Stimulated activated CD8-positive, alpha-beta memory T cell treated with anti-CD3 and anti-CD28 coated beads, Interleukin-4, amount 100 ng/mL, for 24 hours (primary cell): ENCODE results near the gene IGFL2.
"Not testable (repeated sequence)": the region's sequence is repeated elsewhere in the genome, so short reads cannot be mapped to it uniquely, and the experiment has no call there.

Source experiments
- DNase-seq: peaks from one replicate; pipeline ENCODE4 v3.0.0-alpha.2; 2020; ENCODE audit warnings: low read depth

The IGFL2 gene

GRCh38 chr19:46142294-46142693, 5.7 kb upstream of the IGFL2 start:
- DNase-seq: no peak

GRCh38 chr19:46144756-46145155, 3.3 kb upstream of the IGFL2 start:
- no peak for DNase-seq

GRCh38 chr19:46147166-46147740, 785 bp upstream of the IGFL2 start:
- no peak for DNase-seq

GRCh38 chr19:46150606-46151005, 2.6 kb downstream of the IGFL2 start:
- DNase-seq: no peak

GRCh38 chr19:46155237-46155636, 7.2 kb downstream of the IGFL2 start:
- no peak for DNase-seq

- no peak for DNase-seq
Measured at GRCh38 chr19:46159418-46160232, 11.6 kb downstream of the IGFL2 start.

DNA sequence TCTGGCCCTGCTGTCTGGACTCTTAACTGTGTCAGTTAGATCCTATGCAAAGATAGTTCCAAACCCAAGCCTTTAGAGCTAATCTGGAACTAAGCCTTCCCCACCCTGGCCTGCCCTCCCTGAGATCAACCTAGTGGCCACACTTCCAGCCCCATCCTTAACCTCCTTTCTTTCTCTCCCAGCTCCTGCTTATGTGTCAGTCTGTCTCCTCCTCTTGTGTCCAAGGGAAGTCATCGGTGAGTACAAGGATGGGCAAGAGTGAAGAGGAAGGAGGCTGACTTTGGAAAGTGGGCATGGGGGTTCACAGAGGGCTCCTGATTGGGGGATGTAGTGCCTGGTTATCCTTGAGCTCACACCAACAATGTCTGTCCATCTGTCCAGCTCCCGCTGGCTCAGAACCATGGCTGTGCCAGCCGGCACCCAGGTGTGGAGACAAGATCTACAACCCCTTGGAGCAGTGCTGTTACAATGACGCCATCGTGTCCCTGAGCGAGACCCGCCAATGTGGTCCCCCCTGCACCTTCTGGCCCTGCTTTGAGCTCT, 12.3 kb downstream of the IGFL2 start:
- DNase-seq: no peak

DNA sequence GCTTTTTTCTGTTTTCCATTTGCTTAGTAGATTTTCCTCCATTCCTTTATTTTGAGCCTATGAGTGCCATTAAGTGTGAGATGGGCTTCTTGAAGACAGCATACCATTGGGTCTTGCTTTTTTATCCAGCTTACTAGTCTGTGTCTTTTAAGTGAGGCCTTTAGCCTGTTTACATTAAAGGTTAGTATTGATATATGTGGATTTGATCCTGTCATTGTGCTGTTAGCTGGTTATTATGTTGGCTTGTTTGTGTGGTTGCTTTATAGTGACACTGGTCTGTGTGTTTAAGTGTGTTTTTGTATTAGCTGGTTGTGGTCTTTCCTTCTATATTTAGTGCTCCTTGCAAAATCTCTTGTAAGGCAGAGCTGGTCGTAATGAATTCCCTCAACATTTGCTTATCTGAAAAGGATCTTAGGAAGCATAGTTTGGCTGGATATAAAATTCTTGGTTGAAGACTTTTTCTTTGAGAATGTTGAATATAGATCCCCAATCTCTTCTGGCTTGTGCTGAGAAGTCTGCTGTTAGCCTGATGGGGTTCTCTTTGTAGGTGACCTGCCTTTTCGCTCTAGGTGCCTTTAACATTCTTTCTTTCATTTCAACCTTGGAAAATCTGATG, 13.7 kb downstream of the IGFL2 start:
- DNase-seq: not testable (repeated sequence)

DNA sequence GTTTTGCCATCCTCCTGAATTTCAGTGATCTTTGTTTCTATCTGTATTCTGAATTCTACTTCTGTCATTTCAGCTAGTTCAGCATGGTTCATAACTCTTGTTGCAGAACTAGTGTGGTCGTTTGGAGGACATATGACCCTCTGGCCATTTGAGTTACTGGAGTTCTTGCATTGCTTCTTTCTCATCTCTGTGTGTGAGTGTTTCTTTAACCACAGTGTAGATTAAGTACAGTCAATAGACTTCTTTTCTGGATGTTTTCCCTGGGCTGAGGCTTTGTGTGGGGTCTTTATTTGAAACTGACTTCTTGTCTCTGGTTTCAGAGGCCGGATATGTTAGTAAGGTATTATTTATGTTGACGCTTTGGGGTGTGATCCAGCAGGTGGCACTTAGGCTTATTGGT, 14.7 kb downstream of the IGFL2 start:
- no peak for DNase-seq

GRCh38 chr19:46173886-46174480, 25.9 kb downstream of the IGFL2 start:
- DNase-seq: no peak

DNA sequence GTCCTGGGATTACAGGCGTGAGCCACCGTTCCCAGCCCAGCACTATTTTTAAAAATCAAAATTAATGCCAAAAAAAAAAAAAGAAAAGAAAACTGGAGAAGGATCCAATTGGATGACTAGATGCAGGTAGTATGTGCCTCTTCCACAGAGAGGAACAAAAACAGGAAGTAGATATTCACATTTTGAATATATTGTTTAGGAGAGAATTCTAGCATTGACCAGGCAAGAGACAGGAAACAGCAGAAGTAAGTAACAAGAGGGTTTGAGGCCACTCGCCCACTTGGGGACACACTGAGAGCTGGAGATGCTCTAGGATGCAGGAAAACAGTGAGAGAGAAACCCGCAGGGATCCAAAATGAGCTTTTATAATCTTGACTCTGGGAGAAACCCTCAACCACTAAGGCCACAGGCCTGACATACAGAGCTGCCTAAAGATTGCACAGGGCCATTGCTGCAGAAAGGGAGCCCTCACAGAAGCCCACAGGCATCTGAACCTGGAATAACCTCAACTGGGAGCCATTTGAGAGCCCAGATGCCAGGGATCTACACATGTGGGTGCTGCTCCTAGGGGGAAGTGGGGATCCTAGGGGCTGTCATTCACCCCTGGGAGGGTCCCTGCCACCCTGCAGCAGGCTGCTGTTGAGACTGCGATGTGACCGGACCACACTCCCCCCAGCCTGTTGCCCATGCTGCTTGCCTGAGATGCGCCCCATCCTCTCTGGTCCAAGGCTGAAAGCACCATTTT, 28.2 kb downstream of the IGFL2 start:
- DNase-seq: no peak

- no peak for DNase-seq
Measured at GRCh38 chr19:46179076-46179759, 31.2 kb downstream of the IGFL2 start.

DNA sequence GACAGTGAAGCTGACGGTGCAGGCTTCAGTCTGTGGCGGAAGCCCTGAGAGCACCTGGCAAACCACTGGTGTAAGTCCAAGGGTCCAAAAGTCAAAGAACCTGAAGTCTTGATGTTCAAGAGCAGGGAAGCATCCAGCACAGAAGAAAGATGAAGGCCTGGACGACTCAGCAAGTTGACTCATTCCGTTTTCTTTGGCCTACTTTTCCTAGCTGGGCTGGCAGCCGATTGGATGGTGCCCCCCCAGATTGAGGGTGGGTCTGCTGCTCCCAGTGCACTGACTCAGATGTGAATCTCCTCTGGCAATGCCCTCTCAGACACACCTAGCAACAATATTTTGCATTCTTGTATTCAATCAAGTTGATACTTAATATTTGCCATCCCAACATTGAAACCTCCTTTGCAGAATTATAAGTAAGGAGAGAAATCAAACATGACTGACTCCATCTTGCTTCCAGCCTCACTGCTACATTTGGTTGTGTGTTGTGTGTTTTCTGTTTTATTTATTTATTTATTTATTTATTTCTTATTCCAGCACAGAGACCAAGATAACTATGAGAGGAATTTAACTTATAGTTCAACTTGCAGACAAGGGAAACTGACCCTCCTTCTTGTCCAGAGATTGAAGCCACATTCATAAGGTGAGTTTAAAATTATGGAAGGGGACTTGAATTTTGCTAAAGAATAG, 32.8 kb downstream of the IGFL2 start:
- DNase-seq: no peak

DNA sequence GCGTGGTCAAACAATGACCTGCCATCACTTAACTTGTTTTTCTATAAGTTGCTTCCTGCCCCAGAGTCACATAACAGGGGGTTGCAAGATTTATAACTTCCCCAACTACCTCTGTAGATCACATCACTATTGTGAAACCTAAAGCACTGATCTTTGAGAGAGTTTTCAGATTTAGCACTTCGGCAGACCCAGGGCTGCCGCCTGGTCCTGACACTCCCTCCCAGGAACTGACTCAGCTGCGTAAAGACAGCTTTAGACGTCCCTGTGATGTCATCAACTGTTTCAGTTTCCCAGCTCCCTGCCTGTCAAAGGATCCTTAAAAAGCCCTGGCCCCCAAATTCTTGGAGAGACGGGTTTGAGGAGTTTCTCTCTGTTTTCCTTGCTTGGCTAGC, 33.3 kb downstream of the IGFL2 start:
- no peak for DNase-seq

- no peak for DNase-seq
Measured at GRCh38 chr19:46182476-46182875, 34.4 kb downstream of the IGFL2 start.

DNA sequence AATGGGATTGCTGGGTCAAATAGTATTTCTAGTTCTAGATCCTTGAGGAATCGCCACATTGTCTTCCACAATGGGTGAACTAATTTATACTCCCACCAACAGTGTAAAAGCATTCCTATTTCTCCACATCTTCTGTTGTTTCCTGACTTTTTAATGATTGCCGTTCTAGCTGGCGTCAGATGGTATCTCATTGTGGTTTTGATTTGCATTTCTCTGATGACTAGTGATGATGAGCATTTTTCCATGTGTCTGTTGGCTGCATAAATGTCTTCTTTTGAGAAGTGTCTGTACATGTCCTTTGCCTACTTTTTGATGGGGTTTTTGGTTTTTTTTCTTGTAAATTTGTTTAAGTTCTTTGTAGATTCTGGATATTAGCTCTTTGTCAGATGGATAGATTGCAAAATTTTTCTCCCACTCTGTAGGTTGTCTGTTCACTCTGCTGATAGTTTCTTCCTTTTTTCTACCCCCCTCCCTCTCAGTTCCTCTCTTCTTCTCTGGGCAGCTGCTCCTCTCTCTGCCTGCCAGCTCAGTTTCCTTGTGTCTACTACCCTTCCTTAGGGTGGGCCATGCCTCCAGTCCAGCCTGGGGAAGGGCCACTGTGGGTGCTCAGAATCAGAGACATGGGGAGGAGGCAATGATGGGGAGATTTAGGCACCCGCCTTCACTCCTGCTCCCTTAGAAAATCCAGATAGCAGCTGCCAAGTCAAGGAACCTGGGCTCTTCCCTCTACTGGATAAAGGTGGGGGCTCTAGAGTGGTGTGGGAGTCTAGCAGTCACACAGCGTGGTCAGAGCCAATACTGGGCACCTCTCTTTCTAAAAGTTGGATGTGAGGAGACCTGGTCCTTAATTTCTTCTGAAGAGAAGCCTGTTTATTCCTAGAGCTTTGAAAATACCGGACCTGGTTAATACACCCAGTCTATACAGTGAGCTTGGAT, 37.0 kb downstream of the IGFL2 start:
- not testable (repeated sequence) for DNase-seq

- DNase-seq: no peak
Measured at GRCh38 chr19:46186101-46186716, 38.2 kb downstream of the IGFL2 start.

GRCh38 chr19:46186717-46187101, 38.7 kb downstream of the IGFL2 start:
- no peak for DNase-seq
